ENCODE data around the gene NUAK1. TPM values are rescaled to one million over a fixed set of nuclear protein-coding genes. Genes with fewer than 3 reads are reported as not detected.
A peak's percentile ranks its signal among the peaks of the same experiment; 100 is the strongest.

The NUAK1 gene
- polyA plus RNA-seq, 1 experiment = 8.3 TPM

GRCh38 chr12:106074706-106075392 is 63.9 kb downstream of the NUAK1 start:
- H3K9me3 ChIP-seq (ENCODE audit: control insufficient read depth, insufficient read depth, low read length) = no peaks in the 10 kb centered on the region
- H3K27ac ChIP-seq (ENCODE audit: low read depth, low read length) = peak overlapping the region; percentile 48
- no peak overlapping the region for H3K4me3 ChIP-seq (ENCODE audit: low read depth, low read length)
- H3K27me3 ChIP-seq (ENCODE audit: control insufficient read depth, insufficient read depth, low read length) = no peaks in the 10 kb centered on the region
- POLR2A ChIA-PET = interaction anchor here (1.0 to 2.0 kb wide), 6 partner anchors 32 to 97 kb away, joined by 3 to 8 read pairs (median 4); partner anchors contain the start of gene NUAK1
- TF ChIP-seq CTCF (IDR thresholded peaks at IDR 0.05; ENCODE audit: low read depth, low read length) = no peak
- CTCF ChIA-PET = interaction anchor here (0.9 to 1.3 kb wide), 2 partner anchors 16 to 655 kb away, joined by 3 read pairs; no protein-coding TSS in a partner anchor
- no peak for DNase-seq (ENCODE audit: low read depth, low spot score)

GRCh38 chr12:106074361-106074705 is 64.4 kb downstream of the NUAK1 start:
- peak overlapping the region; percentile 48 for H3K27ac ChIP-seq (ENCODE audit: low read depth, low read length)
- CTCF ChIA-PET = interaction anchor here (0.9 kb wide), 1 partner anchor 15 kb away, joined by 3 read pairs; no protein-coding TSS in a partner anchor
- POLR2A ChIA-PET = interaction anchor here (1.0 to 2.0 kb wide), 6 partner anchors 33 to 97 kb away, joined by 3 to 8 read pairs (median 4); partner anchors contain the start of gene NUAK1

GRCh38 chr12:106073179-106073578 is 65.6 kb downstream of the NUAK1 start:
- DNase-seq (ENCODE audit: low read depth, low spot score) = no peak
- no peak overlapping the region for H3K27ac ChIP-seq (ENCODE audit: low read depth, low read length)
- ChIA-PET POLR2A (no interaction called here), CTCF (no interaction called here)
- no peaks in the 10 kb centered on the region for H3K9me3 ChIP-seq (ENCODE audit: control insufficient read depth, insufficient read depth, low read length)
- no peaks in the 10 kb centered on the region for H3K27me3 ChIP-seq (ENCODE audit: control insufficient read depth, insufficient read depth, low read length)
- no peak for TF ChIP-seq CTCF (IDR thresholded peaks at IDR 0.05; ENCODE audit: low read depth, low read length)
- no peak overlapping the region for H3K4me3 ChIP-seq (ENCODE audit: low read depth, low read length)

More at GRCh38 chr12:106074361-106074705, 64.4 kb downstream of the NUAK1 start:
- Histone ChIP-seq H3K9me3 (ENCODE audit: control insufficient read depth, insufficient read depth, low read length) (no peaks in the 10 kb centered on the region), H3K4me3 (ENCODE audit: low read depth, low read length) (no peak overlapping the region), H3K27me3 (ENCODE audit: control insufficient read depth, insufficient read depth, low read length) (no peaks in the 10 kb centered on the region)
- DNase-seq (ENCODE audit: low read depth, low spot score) = no peak
- TF ChIP-seq CTCF (IDR thresholded peaks at IDR 0.05; ENCODE audit: low read depth, low read length) = no peak

GRCh38 chr12:106072751-106073150 is 66.0 kb downstream of the NUAK1 start:
- H3K9me3 ChIP-seq (ENCODE audit: control insufficient read depth, insufficient read depth, low read length) = no peaks in the 10 kb centered on the region
- no peak for TF ChIP-seq CTCF (IDR thresholded peaks at IDR 0.05; ENCODE audit: low read depth, low read length)
- ChIA-PET CTCF (no interaction called here), POLR2A (no interaction called here)
- DNase-seq (ENCODE audit: low read depth, low spot score) = no peak
- no peak overlapping the region for H3K4me3 ChIP-seq (ENCODE audit: low read depth, low read length)
- H3K27me3 ChIP-seq (ENCODE audit: control insufficient read depth, insufficient read depth, low read length) = no peaks in the 10 kb centered on the region
- H3K27ac ChIP-seq (ENCODE audit: low read depth, low read length) = no peak overlapping the region

GRCh38 chr12:106071686-106072085 is 67.1 kb downstream of the NUAK1 start:
- no peak for TF ChIP-seq CTCF (IDR thresholded peaks at IDR 0.05; ENCODE audit: low read depth, low read length)
- Histone ChIP-seq H3K9me3 (ENCODE audit: control insufficient read depth, insufficient read depth, low read length) (peaks cover 4% of the 10 kb centered on the region; the same call in 1 of the 2 replicates), H3K27ac (ENCODE audit: low read depth, low read length) (no peak overlapping the region), H3K4me3 (ENCODE audit: low read depth, low read length) (no peak overlapping the region), H3K27me3 (ENCODE audit: control insufficient read depth, insufficient read depth, low read length) (no peaks in the 10 kb centered on the region)
- POLR2A ChIA-PET = no interaction called here
- no peak for DNase-seq (ENCODE audit: low read depth, low spot score)
- CTCF ChIA-PET = no interaction called here

Measured in AG04450 (cell line).